Inferior parietal cortex (tissue), 1 donor: ENCODE measurements around the gene SEC22C.
"Not testable (repeated sequence)": the region's sequence is repeated elsewhere in the genome, so short reads cannot be mapped to it uniquely, and the experiment has no call there.

Experiments
- DNase-seq: peaks from one replicate; pipeline ENCODE4 v3.0.0-alpha.2; 2016; ENCODE audit errors: extremely low spot score

The SEC22C gene

GRCh38 chr3:42581709-42582473 lies at the start of gene SEC22C:
Gene SEC22C (minus strand): TSS chr3:42581967. CDS start chr3:42569046, 12,921 bp downstream.
- peak; percentile 88 for DNase-seq

DNA sequence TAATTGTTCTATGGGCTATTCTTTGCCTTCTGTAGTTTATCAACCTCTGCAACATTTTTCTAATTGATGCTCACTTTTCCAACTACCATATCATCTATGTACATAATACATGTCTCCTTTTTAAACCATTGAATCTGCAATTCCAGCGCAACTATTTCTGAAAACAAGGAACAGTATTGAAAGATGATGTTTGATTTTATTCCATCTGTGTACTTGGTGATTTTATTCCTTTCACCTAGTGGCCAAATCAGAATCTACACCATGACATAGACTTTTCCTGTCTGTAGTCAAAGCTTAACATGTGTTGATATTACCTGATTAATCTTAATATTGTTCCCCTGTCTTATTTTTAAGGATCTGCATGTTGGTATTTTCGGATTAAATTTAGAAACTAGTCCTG lies 31.7 kb upstream of the SEC22C start:
- no peak for DNase-seq

GRCh38 chr3:42612928-42613327 lies 31.2 kb upstream of the SEC22C start:
- no peak for DNase-seq

DNA sequence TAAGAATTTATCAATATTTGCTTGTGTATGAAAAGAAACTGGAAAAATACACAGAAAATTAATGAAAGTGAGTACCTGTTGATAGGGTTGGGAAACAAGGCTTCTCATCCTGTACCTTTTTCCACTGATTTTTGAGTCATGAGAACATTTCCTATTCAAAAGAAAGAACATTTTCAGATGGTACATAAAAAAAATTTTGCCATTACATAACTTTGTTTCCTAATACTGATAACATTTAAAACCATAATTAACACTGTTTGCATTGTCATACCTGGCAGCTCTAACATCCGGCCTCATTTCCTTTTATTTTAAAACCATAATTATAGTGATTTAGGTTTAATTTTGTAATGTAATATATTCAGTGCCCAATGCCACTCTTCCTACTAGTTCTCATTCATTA lies 30.4 kb upstream of the SEC22C start:
- DNase-seq = no peak

GRCh38 chr3:42610976-42611375 lies 29.2 kb upstream of the SEC22C start:
- DNase-seq = no peak

DNA sequence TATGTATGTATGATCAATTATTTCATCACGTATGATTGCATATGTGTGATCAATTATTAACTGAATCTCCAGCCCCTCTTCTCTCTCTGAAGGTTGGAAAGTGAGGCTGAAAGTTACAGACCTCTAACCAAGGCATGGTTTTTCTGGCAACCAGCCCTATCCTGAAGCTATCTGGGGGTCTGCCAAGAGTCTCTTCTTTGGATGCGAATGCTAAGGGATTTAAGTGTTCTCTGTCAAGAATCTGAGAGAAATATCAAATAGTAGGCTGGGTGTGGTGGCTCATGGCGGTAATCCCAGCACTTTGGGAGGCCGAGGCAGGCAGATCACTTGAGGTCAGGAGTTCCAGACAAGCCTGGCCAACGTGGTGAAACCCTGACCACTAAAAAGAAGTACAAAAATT lies 26.8 kb upstream of the SEC22C start:
- DNase-seq = no peak

GRCh38 chr3:42605546-42606173 lies 23.9 kb upstream of the SEC22C start:
- DNase-seq = no peak

- DNase-seq = no peak
Measured at GRCh38 chr3:42602961-42603360, 21.2 kb upstream of the SEC22C start.

GRCh38 chr3:42601896-42602581 lies 20.3 kb upstream of the SEC22C start:
- no peak for DNase-seq

GRCh38 chr3:42600958-42601675 lies 19.4 kb upstream of the SEC22C start:
- peak; percentile 58 for DNase-seq

DNA sequence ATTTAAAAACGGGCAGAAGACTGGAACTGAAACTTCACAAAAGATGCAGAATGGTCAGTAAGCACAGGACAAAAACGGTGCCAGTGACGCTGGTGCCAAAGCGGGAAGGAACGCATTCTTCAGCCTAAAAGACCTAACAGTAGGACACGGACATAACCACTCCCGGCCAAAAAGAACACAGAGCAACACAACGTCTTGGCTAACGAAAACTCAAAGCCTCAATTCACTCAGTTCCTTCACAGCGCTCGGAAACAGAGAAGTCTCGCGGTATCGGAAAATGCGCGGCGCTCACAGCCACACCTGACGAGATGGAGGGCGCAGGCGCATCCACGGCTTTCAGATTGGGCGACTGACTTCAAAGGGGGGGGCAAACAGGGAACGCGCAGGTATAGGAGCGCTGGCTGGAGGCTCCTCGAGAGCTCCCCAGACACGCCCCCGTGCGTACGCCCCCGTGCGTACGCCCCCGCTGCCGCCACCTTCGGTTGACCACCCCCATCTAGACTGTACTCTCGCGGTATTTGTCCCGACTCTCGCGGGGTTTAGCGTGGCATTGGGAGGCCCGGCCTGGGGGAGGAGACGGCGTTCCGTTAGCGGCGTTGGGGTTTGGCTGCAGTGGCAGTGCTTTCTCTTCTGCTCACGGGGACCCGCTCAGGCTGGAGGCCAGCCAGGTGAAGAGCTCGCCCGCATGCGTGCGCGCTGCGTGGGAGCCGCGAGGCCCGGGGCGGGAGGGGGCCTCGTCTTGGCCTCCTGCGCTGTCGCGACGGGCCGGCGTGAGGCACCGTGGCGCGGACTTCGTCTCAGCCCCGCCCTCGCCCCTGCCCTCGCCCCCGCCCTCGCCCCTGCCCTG lies 18.6 kb upstream of the SEC22C start, which contains the start of gene NKTR:
Gene NKTR (plus strand): TSS at position 576 of the 847 bp plus-strand sequence. CDS start 321 bp downstream, outside the sequence.
- peak; percentile 97 for DNase-seq

GRCh38 chr3:42597098-42597497 lies 15.3 kb upstream of the SEC22C start:
- DNase-seq = not testable (repeated sequence)

DNA sequence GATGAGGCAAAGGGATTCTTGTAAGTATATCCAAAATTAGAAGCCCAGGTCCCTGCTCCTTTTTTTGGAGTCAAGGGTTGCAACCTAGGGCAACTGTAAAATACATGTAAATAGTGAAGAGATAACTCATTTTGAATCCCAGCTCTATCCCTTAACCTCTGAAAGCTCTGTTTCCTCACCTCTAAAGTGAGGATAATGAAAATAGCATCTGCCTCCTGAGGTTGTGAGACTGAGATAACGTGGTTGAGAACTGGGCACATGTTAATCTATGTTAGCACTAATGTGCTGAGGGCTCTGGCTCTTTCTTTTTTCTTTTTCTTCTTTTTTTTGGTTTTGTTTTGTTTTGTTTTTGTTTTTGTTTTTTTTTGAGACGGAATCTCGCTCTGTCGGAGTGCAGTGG lies 13.9 kb upstream of the SEC22C start:
- no peak for DNase-seq

GRCh38 chr3:42593635-42594034 lies 11.9 kb upstream of the SEC22C start:
- no peak for DNase-seq

GRCh38 chr3:42591811-42592210 lies 10.0 kb upstream of the SEC22C start:
- no peak for DNase-seq

- DNase-seq = no peak
Measured at GRCh38 chr3:42590989-42591756, 9.4 kb upstream of the SEC22C start.

DNA sequence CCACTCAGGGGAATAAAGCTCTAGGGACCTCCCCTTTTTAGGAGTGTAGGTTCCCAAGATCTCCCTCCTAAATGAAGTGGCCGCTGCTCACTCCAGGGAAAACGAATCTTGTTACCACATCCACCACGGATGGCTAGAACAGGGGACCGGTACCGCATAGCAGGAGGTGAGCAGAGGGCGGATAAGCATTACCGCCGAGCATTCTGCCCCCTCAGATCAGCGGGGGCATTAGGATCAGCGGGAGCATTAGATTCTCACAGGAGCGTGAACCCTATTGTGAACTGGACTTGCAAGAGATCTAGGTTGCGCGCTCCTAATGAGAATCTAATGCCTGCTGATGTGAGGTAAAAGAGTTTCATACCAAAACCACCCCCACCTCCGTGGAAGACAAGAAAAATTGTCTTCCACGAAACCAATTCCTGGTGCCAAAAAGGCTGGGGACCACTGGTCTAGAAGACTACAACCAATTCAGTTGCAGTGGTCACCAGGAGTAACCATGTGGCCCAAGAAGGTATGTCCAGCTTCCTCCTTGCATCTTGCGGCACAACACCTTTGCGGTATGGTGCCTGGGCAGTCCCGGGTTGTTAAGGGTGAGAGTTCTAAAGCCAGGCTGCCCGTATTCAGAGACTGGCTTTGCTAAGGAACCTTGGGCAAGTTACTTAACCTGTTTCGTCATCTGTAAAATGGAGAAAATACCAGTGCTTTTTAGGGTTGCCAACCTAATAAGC lies 7.8 kb upstream of the SEC22C start:
- no peak for DNase-seq

DNA sequence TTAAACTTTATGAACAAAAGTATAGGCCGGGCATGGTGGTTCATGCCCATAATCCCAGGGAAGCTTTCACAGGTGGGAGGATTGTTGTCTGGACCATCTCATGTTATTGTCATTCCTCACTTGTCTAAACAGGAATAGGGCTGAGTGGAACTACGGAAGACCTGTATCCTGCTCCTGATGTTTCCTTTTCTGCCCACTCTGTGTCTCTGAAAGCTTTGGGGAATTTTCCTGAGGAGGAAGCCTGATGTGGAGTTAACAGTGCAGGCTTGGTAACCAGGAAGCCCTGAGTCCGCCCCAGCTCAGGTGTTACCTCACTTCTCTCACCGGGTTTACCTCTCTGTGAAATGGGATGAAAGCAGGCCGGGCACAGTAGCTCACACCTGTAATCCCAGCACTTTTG lies 6.9 kb upstream of the SEC22C start:
- no peak for DNase-seq

- no peak for DNase-seq
Measured at GRCh38 chr3:42582474-42583070, 805 bp upstream of the SEC22C start.
